GM23248 (cell line): ENCODE data around the gene NIPAL4. TPM values are rescaled to one million over a fixed set of nuclear protein-coding genes. Genes with fewer than 3 reads are reported as not detected.
"Not testable (repeated sequence)": the region's sequence is repeated elsewhere in the genome, so short reads cannot be mapped to it uniquely, and the experiment has no call there.

Experiments used
- DNase-seq: peaks from one replicate; pipeline ENCODE4 v3.0.0-alpha.2; 2015
- H2AFZ ChIP-seq: fragments of 200-600 bp; sonication (generic); 2 replicates; pipeline ENCODE4 v1.6.1; 2016; ENCODE audit warnings: antibody characterized with exemption
- H3F3A ChIP-seq: fragments of 200-600 bp; sonication (generic); 2 replicates; pipeline ENCODE4 v1.6.1; 2016; ENCODE audit warnings: mild to moderate bottlenecking, antibody characterized with exemption, mixed run types; ENCODE audit not compliant: insufficient read depth
- H3K27ac ChIP-seq: fragments of 200-600 bp; sonication (generic); 2 replicates; pipeline ENCODE4 v1.5.1; 2016; ENCODE audit warnings: mild to moderate bottlenecking
- H3K27me3 ChIP-seq: fragments of 200-600 bp; sonication (generic); replicated peaks from 2 replicates; pipeline ENCODE4 v1.6.1; 2016; ENCODE audit warnings: mild to moderate bottlenecking; ENCODE audit not compliant: insufficient read depth
- H3K36me3 ChIP-seq: fragments of 200-600 bp; sonication (generic); 2 replicates; pipeline ENCODE4 v1.6.1; 2016; ENCODE audit warnings: low read depth, mild to moderate bottlenecking
- H3K4me1 ChIP-seq: fragments of 200-600 bp; sonication (generic); 2 replicates; pipeline ENCODE4 v1.6.1; 2016; ENCODE audit warnings: mild to moderate bottlenecking; ENCODE audit not compliant: insufficient read depth
- H3K4me2 ChIP-seq: fragments of 200-600 bp; sonication (generic); one replicate; pipeline ENCODE4 v1.6.1; 2016; ENCODE audit warnings: mild to moderate bottlenecking; ENCODE audit not compliant: unreplicated experiment
- H3K4me3 ChIP-seq: fragments of 200-600 bp; sonication (generic); 2 replicates; pipeline ENCODE4 v1.5.1; 2016; ENCODE audit warnings: mild to moderate bottlenecking
- H3K79me2 ChIP-seq: fragments of 200-600 bp; sonication (generic); 2 replicates; pipeline ENCODE4 v1.6.1; 2016; ENCODE audit warnings: mild to moderate bottlenecking; ENCODE audit not compliant: insufficient read depth
- H3K9ac ChIP-seq: fragments of 200-600 bp; sonication (generic); 2 replicates; pipeline ENCODE4 v1.6.1; 2016; ENCODE audit warnings: mild to moderate bottlenecking
- H3K9me2 ChIP-seq: fragments of 200-600 bp; sonication (generic); 2 replicates; pipeline ENCODE4 v1.6.1; 2016; ENCODE audit warnings: mixed run types, mild to moderate bottlenecking, moderate library complexity; ENCODE audit not compliant: insufficient read depth
- H3K9me3 ChIP-seq: fragments of 200-600 bp; sonication (generic); one replicate; pipeline ENCODE4 v1.6.1; 2017; ENCODE audit warnings: low read depth
- H4K20me1 ChIP-seq: fragments of 200-600 bp; sonication (generic); 2 replicates; pipeline ENCODE4 v1.6.0; 2016; ENCODE audit not compliant: insufficient read depth
- EZH2 ChIP-seq: fragments of 200-600 bp; sonication (generic); IDR thresholded peaks from 2 replicates; pipeline ENCODE4 v1.6.1; 2018; ENCODE audit warnings: antibody characterized with exemption, mild to moderate bottlenecking; ENCODE audit not compliant: insufficient read depth, poor library complexity, severe bottlenecking
- EZH2phosphoT487 ChIP-seq: fragments of 200-600 bp; sonication (generic); IDR thresholded peaks from 2 replicates; pipeline ENCODE4 v1.6.1; 2018; ENCODE audit warnings: antibody characterized with exemption, moderate library complexity, mild to moderate bottlenecking, low read depth; ENCODE audit not compliant: insufficient read depth
- WGBS, 2 experiments: methylation state at CpG; one replicate each; pipeline ENCODE4 v1.1.6; 2015 to 2017; ENCODE audit warnings: low lambda C conversion rate in 2 of 2, low coverage in 1 of 2; ENCODE audit errors: missing lambda C conversion rate in 2 of 2; 5-methylcytosine and 5-hydroxymethylcytosine counted together
- in situ Hi-C: fragments of 300-500 bp; cut with MboI; formaldehyde crosslinking; loops from 2 replicates; pipeline ENCODE4 v1.15.0; 2020
- polyA plus RNA-seq: library from polyadenylated mRNA; unstranded; fragments of >200 nt; fragmentation: Nextera tagmentation; extraction: Ambion mirVana; gene quantifications from 2 replicates; pipeline ENCODE4 v1.2.1, GENCODE V29; 2016
- total RNA-seq: library from RNA; depleted of rRNA; stranded (reverse); fragments of >200 nt; shearing (Covaris generic); gene quantifications from 2 replicates; pipeline ENCODE4 v1.2.3, GENCODE V29; 2014

The NIPAL4 gene
- total and polyA plus RNA-seq, 2 experiments from 2014 or later, result not detected

DNA sequence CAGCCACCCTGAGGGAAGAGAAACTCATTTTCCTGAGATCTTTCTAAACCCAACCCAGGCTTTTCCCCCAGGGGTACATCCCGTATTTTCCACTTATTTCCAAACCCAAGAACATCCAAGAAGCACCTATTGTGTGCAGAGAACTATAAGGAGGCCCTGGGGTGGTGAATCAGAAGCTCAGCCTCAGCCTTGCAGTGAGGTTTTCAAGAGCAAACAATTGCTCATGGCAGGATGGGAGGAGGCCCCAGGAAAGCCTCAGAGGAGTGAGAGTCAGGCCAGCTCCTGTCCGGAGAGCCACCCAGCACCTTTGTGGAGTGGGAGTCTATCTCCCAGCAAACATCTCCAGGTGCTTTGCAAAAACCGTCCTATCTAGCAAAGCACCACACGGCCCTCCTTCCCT lies 19.2 kb downstream of the NIPAL4 start:
- Histone ChIP-seq H4K20me1 (no peaks in the 10 kb centered on the region), H2AFZ (no peak overlapping the region), H3K9me3 (no peaks in the 10 kb centered on the region), H3K36me3 (peaks cover 9% of the 10 kb centered on the region; the same call in 1 of the 2 replicates), H3K79me2 (no peaks in the 10 kb centered on the region), H3K9ac (no peak overlapping the region), H3K4me3 (no peak overlapping the region), H3K27me3 (no peaks in the 10 kb centered on the region), H3F3A (no peaks in the 10 kb centered on the region), H3K9me2 (no peaks in the 10 kb centered on the region), H3K27ac (no peak overlapping the region), H3K4me1 (no peaks in the 10 kb centered on the region), H3K4me2 (no peak overlapping the region)
- WGBS, 2 experiments, result 79 to 83% methylated on average over 4 of the region's 4 CpGs
- in situ Hi-C loops, result loop anchor here (10.0 to 25.0 kb wide), 3 partner anchors 114 to 233 kb away; no protein-coding TSS in a partner anchor
- peak; percentile 42 for DNase-seq
- no peak for TF ChIP-seq EZH2
- no peak for TF ChIP-seq EZH2phosphoT487

DNA sequence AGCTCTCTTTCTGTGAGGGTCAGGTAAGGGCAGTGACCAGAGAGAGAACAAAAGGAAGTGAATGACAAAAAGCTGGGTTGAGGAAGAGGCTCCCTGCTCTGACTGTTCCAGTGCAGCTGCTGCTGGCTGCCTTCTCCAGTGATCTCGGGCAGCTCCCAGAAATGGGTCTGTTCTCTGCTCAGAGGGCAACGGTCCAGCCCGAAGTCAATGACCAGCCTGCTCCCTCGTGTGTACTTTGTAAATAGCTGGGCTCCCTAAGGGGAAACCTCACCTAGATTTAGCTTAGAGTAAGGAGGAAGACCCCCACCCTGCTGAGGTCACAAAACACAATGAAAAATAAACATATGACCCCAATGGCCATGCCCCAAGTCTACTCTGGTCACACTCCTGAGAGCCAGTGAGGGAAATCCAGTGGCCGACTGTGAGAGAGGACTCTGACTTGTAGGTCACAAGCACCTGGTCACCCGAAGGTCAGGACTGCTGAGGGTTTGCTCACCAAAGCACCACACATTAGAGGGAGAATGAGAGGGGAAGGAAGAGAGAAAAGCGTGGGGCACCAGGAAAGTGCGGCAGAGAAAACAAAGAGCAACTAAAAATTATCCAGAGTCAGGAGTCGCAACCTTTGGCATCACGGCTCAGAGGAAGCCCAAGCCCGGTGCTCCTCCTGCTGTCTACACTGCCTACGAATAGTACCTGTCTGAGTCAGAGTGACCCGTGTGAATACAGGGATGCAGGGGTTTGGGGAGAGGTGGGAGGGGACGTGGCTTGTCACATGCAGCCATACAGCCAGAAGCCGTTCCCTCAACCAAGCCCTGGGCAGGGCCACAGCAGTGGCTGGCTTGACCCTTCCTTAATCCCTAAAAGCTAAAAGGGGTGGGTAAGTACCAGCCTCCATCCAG lies 19.8 kb downstream of the NIPAL4 start:
- no peaks in the 10 kb centered on the region for H3K27me3 ChIP-seq
- peaks cover under 1% of the 10 kb centered on the region; the same call in 1 of the 2 replicates for H3K4me1 ChIP-seq
- no peak overlapping the region for H3K4me3 ChIP-seq
- H3K4me2 ChIP-seq, result no peak overlapping the region
- no peaks in the 10 kb centered on the region for H3K79me2 ChIP-seq
- H3K9me3 ChIP-seq, result no peaks in the 10 kb centered on the region
- no peaks in the 10 kb centered on the region for H3F3A ChIP-seq
- in situ Hi-C loops, result loop anchor here (10.0 to 25.0 kb wide), 3 partner anchors 115 to 232 kb away; no protein-coding TSS in a partner anchor
- no peaks in the 10 kb centered on the region for H3K9me2 ChIP-seq
- 91% methylated on average over 15 of the region's 15 CpGs for WGBS, 2 experiments
- H2AFZ ChIP-seq, result no peak overlapping the region
- DNase-seq, result no peak
- H3K27ac ChIP-seq, result no peak overlapping the region
- peaks cover 9% of the 10 kb centered on the region; the same call in 1 of the 2 replicates for H3K36me3 ChIP-seq
- TF ChIP-seq EZH2 (no peak), EZH2phosphoT487 (no peak)
- H4K20me1 ChIP-seq, result no peaks in the 10 kb centered on the region
- no peak overlapping the region for H3K9ac ChIP-seq

DNA sequence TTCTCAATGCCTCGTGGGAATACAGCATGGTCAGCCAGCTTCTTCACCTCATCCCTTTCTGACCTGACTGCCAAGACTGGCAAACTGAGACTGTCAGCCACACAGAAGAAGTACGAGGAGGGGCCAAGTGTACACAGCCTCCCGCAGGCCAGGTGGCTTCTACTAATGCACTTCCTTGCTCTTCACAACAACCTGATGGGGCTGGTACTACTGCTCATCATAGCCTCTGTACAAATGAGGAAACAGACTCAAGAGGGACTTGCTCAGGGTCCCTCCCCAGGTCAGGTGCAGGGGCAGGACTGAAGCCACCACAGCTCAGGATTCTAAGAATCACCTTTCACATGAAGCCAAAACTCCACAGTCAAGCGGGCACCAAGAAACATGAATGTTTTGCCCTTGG lies 21.3 kb downstream of the NIPAL4 start:
- Histone ChIP-seq H3K79me2 (no peaks in the 10 kb centered on the region), H3K4me3 (no peak overlapping the region), H3K27ac (no peak overlapping the region), H3K9me3 (no peaks in the 10 kb centered on the region), H3K9ac (no peak overlapping the region), H3F3A (peaks cover 12% of the 10 kb centered on the region; the same call in 1 of the 2 replicates), H3K27me3 (no peaks in the 10 kb centered on the region), H2AFZ (no peak overlapping the region), H3K36me3 (peaks cover 9% of the 10 kb centered on the region; the same call in 1 of the 2 replicates), H4K20me1 (no peaks in the 10 kb centered on the region), H3K4me1 (peaks cover 4% of the 10 kb centered on the region; the same call in 1 of the 2 replicates), H3K4me2 (no peak overlapping the region), H3K9me2 (no peaks in the 10 kb centered on the region)
- 88 to 94% methylated on average over 4 of the region's 4 CpGs for WGBS, 2 experiments
- DNase-seq, result no peak
- no peak for TF ChIP-seq EZH2
- TF ChIP-seq EZH2phosphoT487, result no peak
- in situ Hi-C loops, result loop anchor here (25.0 kb wide), 1 partner anchor 231 kb away; no protein-coding TSS in a partner anchor

DNA sequence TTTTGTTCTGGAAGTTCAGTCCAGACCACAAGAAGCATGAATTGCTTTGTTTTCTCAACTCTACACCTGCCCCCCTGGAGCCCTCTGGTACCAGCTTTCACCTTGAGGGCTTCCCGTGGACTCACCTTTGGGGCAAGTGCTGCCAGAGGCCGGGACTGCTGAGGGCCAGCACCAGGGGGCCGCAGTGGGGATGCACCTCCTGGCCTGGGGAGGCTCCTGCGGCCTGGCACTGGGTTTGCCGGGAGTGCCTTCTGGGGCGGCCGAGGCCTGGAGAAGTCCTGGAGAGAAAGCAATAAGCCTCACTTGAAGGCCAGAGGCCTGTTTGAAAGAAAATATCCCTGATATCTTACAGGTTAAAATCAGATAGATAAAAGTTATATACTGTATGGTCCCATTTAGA lies 21.7 kb downstream of the NIPAL4 start:
- H3K9ac ChIP-seq, result no peak overlapping the region
- DNase-seq, result no peak
- in situ Hi-C loops, result loop anchor here (25.0 kb wide), 1 partner anchor 231 kb away; no protein-coding TSS in a partner anchor

DNA sequence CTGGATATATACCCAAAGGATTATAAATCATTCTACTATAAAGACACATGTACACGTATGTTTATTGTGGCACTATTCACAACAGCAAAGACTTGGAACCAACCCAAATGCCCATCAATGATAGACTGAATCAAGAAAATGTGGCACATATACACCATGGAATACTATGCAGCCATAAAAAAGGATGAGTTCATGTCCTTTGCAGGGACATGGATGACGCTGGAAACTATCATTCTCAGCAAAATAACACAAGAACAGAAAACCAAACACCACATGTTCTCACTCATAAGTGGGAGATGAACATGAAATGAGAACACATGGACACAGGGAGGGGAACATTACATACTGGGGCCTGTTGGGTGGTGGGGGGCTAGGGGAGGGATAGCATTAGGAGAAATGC lies 22.7 kb downstream of the NIPAL4 start:
- H3K9me3 ChIP-seq, H3K36me3 ChIP-seq: not testable (repeated sequence)
- in situ Hi-C loops, result loop anchor here (25.0 kb wide), 1 partner anchor 230 kb away; no protein-coding TSS in a partner anchor

More for the DNA sequence above, 21.7 kb downstream of the NIPAL4 start:
- H3K36me3 ChIP-seq, result peaks cover 9% of the 10 kb centered on the region; the same call in 1 of the 2 replicates
- H3K4me3 ChIP-seq, result no peak overlapping the region
- H3K9me3 ChIP-seq, result no peaks in the 10 kb centered on the region
- peaks cover 12% of the 10 kb centered on the region; the same call in 1 of the 2 replicates for H3F3A ChIP-seq
- H3K79me2 ChIP-seq, result no peaks in the 10 kb centered on the region
- no peak overlapping the region for H3K4me2 ChIP-seq
- no peaks in the 10 kb centered on the region for H3K9me2 ChIP-seq
- WGBS, 2 experiments, result 98% methylated on average over 7 of the region's 7 CpGs
- H3K27me3 ChIP-seq, result no peaks in the 10 kb centered on the region
- no peak for TF ChIP-seq EZH2phosphoT487
- TF ChIP-seq EZH2, result no peak
- H3K4me1 ChIP-seq, result peaks cover 4% of the 10 kb centered on the region; the same call in 1 of the 2 replicates
- no peak overlapping the region for H3K27ac ChIP-seq
- no peak overlapping the region for H2AFZ ChIP-seq
- H4K20me1 ChIP-seq, result no peaks in the 10 kb centered on the region

More for the DNA sequence above, 22.7 kb downstream of the NIPAL4 start:
- WGBS, 2 experiments, result 99 to 100% methylated on average over 2 of the region's 2 CpGs
- not testable (repeated sequence) for H3K27me3 ChIP-seq, H3K4me1 ChIP-seq, H2AFZ ChIP-seq, DNase-seq, H3K9ac ChIP-seq, H3K4me3 ChIP-seq, H4K20me1 ChIP-seq, H3K79me2 ChIP-seq, H3K4me2 ChIP-seq, H3K27ac ChIP-seq, H3K9me2 ChIP-seq
- peaks cover 12% of the 10 kb centered on the region; the same call in 1 of the 2 replicates for H3F3A ChIP-seq
